ENCODE results near the gene DLD.
"Not testable (repeated sequence)": the region's sequence is repeated elsewhere in the genome, so short reads cannot be mapped to it uniquely, and the experiment has no call there.

The DLD gene

GRCh38 chr7:107884066-107884818, 6.7 kb upstream of the DLD start:
- TF ChIP-seq GATA1 (IDR thresholded peaks at IDR 0.05; ENCODE audit: low read depth, low read length) (no peak), POLR2A (IDR thresholded peaks at IDR 0.05; ENCODE audit: low read length) (no peak)
- no peak for DNase-seq

DNA sequence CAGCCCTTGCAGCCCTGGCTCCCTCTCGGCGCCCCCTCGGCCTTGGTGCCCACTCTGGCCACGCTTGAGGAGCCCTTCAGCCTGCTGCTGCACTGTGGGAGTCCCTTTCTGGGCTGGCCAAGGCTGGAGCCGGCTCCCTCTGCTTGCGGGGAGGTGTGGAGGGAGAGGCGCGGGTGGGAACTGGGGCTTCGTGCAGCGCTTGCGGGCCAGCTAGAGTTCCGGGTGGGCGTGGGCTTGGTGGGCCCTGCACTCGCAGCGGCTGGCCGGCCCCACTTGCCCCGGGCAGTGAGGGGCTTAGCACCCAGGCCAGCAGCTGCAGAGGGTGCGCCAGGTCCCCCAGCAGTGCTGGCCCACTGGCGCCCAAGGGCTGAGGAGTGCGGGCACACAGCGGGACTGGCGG, 3.2 kb upstream of the DLD start:
- DNase-seq = not testable (repeated sequence)

DNA sequence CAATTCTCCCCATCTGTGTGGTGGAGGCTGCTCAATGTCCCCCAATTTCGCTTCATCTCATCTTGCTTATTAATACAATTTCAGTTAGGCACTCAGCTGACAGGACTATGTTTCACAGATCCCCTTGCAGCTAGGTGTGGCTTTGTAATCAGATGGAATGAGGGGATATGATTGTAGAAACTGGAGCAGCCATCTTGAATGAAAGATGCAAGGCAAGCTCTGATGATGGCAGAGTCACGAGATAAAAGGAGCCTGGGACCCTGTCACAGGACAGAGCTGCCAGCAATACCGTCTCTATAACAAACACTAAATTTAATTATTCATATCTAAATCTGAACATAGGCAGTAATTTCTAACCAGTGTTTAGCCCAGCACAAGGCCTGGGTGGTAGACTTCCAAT, 991 bp upstream of the DLD start:
- TF ChIP-seq POLR2A (IDR thresholded peaks at IDR 0.05; ENCODE audit: low read length) (no peak), GATA1 (IDR thresholded peaks at IDR 0.05; ENCODE audit: low read depth, low read length) (no peak)

GRCh38 chr7:107890493-107890961, 456 bp upstream of the DLD start:
- no peak for TF ChIP-seq POLR2A (IDR thresholded peaks at IDR 0.05; ENCODE audit: low read length)
- TF ChIP-seq GATA1 (IDR thresholded peaks at IDR 0.05; ENCODE audit: low read depth, low read length) = no peak
- no peak for DNase-seq

More for the DNA sequence above, 991 bp upstream of the DLD start:
- DNase-seq = peak; percentile 37 to 40

GRCh38 chr7:107891636-107892366, 818 bp downstream of the DLD start:
- peak; percentile 79 to 83 for DNase-seq
- no peak for TF ChIP-seq GATA1 (IDR thresholded peaks at IDR 0.05; ENCODE audit: low read depth, low read length)
- no peak for TF ChIP-seq POLR2A (IDR thresholded peaks at IDR 0.05; ENCODE audit: low read length)

GRCh38 chr7:107892367-107892741, 1.4 kb downstream of the DLD start:
- DNase-seq = not testable (repeated sequence)

DNA sequence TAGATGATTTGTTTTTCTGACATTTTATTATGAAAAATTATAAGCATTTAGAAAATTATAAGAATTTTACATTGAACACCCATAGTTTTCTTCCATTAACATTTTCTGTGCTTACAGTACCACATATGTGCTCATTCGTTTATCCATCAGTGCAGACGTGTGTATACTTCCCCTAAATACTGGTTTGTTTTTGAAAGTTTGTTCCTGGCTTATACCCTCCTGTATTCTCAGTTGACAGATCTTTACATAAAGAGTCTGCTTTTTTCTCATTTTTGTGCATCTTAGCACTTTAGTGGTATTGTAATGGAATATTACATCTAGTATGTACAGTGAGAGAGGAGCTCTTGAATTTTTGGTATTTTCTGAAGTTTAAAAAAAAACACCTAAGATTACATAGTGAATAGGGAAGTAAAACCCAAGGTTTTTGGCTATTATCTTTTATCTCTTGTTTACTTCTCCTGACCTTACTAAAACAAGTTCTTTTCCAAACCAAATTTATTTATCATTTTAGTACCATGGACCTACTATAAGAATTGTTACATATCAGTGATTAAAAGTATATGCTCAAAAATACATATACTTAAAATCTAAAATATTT, 8.1 kb downstream of the DLD start:
- TF ChIP-seq POLR2A (IDR thresholded peaks at IDR 0.05; ENCODE audit: low read length) (no peak), GATA1 (IDR thresholded peaks at IDR 0.05; ENCODE audit: low read depth, low read length) (no peak)
- no peak for DNase-seq

GRCh38 chr7:107900496-107901015, 9.6 kb downstream of the DLD start:
- TF ChIP-seq GATA1 (IDR thresholded peaks at IDR 0.05; ENCODE audit: low read depth, low read length) (no peak), POLR2A (IDR thresholded peaks at IDR 0.05; ENCODE audit: low read length) (no peak)
- no peak for DNase-seq

DNA sequence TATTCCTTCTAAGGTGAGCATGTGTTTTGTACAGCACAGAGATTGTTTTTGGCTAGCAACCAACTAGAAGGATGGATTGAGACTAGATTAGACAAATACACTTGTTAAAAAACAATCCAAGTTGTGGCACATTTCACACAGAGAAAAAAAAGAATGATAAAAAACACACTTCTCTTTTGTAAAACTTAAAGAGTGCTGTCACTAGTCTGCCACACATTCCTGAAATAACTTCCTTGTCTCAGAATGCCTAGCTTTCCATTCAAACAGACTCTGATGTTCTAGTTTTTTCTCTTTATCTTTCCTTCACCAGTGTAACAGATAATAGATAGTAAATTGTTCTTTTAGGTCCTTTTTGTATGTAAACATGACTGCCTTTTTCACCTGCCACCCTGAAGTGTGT, 11.4 kb downstream of the DLD start:
- DNase-seq = no peak
- TF ChIP-seq POLR2A (IDR thresholded peaks at IDR 0.05; ENCODE audit: low read length) (no peak), GATA1 (IDR thresholded peaks at IDR 0.05; ENCODE audit: low read depth, low read length) (no peak)

DNA sequence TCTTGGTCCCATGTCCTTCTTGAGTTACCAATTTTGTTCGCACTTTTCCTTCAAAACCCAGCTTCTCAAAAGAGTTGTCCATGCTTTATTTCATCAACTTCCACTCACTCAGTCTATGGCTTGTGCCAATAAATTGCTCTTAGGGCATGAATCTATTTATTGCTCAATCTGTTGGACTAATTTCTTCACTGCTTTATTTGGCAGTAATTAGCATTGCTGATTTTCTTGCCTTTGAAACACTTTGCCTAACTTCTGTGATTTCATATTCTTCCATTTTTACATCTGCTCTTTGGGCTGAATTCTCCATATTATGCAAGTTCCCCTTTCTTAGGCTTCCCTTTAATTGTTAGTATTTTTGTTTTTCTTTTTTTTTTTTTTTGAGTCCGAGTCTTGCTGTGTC, 16.8 kb downstream of the DLD start:
- TF ChIP-seq GATA1 (IDR thresholded peaks at IDR 0.05; ENCODE audit: low read depth, low read length) = no peak
- no peak for DNase-seq

DNA sequence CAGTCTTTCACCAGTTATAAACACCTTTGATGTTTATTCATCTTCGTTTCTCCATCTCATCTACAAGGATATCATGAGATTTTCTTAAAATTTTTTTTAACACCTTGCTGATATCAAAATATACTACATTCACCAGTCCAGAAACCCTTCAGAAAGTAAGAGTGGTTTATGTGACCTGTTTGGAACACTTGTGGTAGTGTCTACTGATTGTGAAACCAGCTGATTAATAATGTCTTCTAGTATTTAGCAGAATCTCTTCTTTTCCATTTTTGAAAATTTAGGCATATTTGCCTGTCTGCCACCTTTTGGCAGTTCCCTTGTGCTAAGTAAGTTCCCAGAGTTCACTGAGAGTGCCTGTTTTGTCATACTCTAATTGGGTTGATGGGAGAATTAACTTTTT, 18.5 kb downstream of the DLD start:
- DNase-seq = no peak
- TF ChIP-seq POLR2A (IDR thresholded peaks at IDR 0.05; ENCODE audit: low read length) = no peak
- no peak for TF ChIP-seq GATA1 (IDR thresholded peaks at IDR 0.05; ENCODE audit: low read depth, low read length)

DNA sequence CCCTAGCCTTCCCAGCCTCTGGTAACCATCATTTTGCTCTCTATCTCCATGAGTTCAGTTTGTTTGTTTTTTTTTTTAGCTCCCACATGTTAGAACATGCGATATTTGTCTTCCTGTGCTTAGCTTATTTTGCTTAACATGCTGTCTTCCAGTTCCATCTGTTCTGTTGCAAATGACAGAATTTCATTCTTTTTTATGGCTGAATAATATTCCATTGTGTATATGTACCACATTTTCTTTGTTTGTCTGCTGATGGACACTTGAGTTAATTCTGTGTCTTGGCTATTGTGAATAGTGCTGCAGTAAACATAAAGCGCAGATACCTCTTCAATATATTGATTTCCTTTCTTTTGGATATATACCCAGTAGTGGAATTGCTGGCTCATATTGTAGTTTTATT, 21.0 kb downstream of the DLD start:
- no peak for DNase-seq
- TF ChIP-seq GATA1 (IDR thresholded peaks at IDR 0.05; ENCODE audit: low read depth, low read length) (no peak), POLR2A (IDR thresholded peaks at IDR 0.05; ENCODE audit: low read length) (no peak)

GRCh38 chr7:107913851-107914250, 22.9 kb downstream of the DLD start:
- TF ChIP-seq GATA1 (IDR thresholded peaks at IDR 0.05; ENCODE audit: low read depth, low read length) = no peak
- TF ChIP-seq POLR2A (IDR thresholded peaks at IDR 0.05; ENCODE audit: low read length) = no peak
- peak in 1 of 2 experiments; percentile 45 for DNase-seq

DNA sequence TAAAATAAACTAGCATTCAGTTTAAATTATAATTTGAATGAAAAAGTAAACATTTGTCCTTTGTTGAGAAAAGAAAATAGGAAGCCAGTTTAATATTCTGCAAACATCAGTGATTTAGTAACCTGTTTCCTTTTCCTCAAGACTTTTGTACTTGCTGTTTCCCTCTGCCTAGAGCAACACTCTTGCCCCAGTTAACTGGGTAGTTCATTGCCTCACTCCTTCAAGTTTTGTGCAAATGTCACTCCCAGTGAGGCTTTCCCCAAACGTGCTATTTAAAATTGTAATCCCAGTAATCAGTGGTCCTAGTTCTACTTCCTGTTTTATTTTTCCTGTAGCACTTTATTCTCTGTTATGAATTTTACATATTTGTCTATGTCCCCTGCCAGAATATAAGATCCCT, 23.8 kb downstream of the DLD start:
- TF ChIP-seq POLR2A (IDR thresholded peaks at IDR 0.05; ENCODE audit: low read length) (no peak), GATA1 (IDR thresholded peaks at IDR 0.05; ENCODE audit: low read depth, low read length) (no peak)
- DNase-seq = no peak

DNA sequence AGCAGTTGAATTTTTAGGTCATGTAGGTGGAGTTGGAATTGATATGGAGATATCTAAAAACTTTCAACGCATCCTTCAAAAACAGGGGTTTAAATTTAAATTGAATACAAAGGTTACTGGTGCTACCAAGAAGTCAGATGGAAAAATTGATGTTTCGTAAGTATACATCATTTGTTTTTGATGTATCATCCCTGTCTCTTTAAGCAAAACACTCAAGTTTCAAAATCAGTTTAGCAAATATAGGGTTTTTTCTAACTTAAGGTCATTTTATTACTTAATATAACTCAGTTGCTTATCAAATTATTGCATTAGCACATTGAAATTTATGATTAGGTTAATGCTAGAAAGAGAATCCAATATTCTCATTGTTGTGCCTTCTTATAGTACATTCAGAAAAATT, 24.6 kb downstream of the DLD start:
- no peak for DNase-seq
- TF ChIP-seq POLR2A (IDR thresholded peaks at IDR 0.05; ENCODE audit: low read length) (no peak), GATA1 (IDR thresholded peaks at IDR 0.05; ENCODE audit: low read depth, low read length) (no peak)

Data from erythroblast (primary cell).